H1 (cell line): ENCODE measurements around the gene SUGP1. TPM values are rescaled to one million over a fixed set of nuclear protein-coding genes. Genes with fewer than 3 reads are reported as not detected.

Experiments
- CTCF ChIA-PET: fragments of 300-600 bp; sonication (Branson Sonifier 250); formaldehyde crosslinking; loops from one replicate; lab custom pipeline; 2021; ENCODE audit not compliant: partially characterized antibody; lab: Charles Lee
- POLR2A ChIA-PET: fragments of 300-600 bp; sonication (Branson Sonifier 250); formaldehyde crosslinking; loops from one replicate; lab custom pipeline; 2021; ENCODE audit warnings: inconsistent platforms; ENCODE audit not compliant: partially characterized antibody; lab: Charles Lee
- DNase-seq, 2 experiments: peaks; one replicate each; pipeline versions ENCODE4 v3.0.0 to v3.0.0-alpha.2; 2010 to 2022; ENCODE audit warnings: low spot score in 2 of 2, low read depth in 1 of 2, mixed read lengths in 1 of 2
- FAIRE-seq: peaks from 2 replicates; lab custom pipeline; 2011; peaks lifted over from hg19 to GRCh38; lab: Jason Lieb, UNC
- H2AFZ ChIP-seq: 2 replicates; pipeline ENCODE4 v1.8.1; 2012; ENCODE audit warnings: low read length, inconsistent platforms
- H2AK5ac ChIP-seq: 2 replicates; pipeline ENCODE4 v1.6.1; 2013; ENCODE audit warnings: low read depth, low read length
- H2BK120ac ChIP-seq: replicated peaks from 2 replicates; pipeline ENCODE3; 2013; ENCODE audit warnings: low read depth, low read length, inconsistent platforms
- H2BK12ac ChIP-seq: 2 replicates; pipeline ENCODE4 v1.6.1; 2013; ENCODE audit warnings: low read depth, low read length
- H2BK15ac ChIP-seq: 2 replicates; pipeline ENCODE4 v1.6.1; 2013; ENCODE audit warnings: low read length
- H2BK20ac ChIP-seq: 2 replicates; pipeline ENCODE4 v1.6.1; 2013; ENCODE audit warnings: low read length
- H2BK5ac ChIP-seq: 2 replicates; pipeline ENCODE4 v1.6.1; 2013; ENCODE audit warnings: low read depth, low read length
- H3K14ac ChIP-seq: 2 replicates; pipeline ENCODE4 v1.6.1; 2013; ENCODE audit warnings: inconsistent platforms; ENCODE audit not compliant: insufficient read length
- H3K18ac ChIP-seq: 2 replicates; pipeline ENCODE4 v1.6.1; 2013; ENCODE audit warnings: low read length; ENCODE audit errors: extremely low read depth
- H3K23ac ChIP-seq: 2 replicates; pipeline ENCODE4 v1.6.1; 2013; ENCODE audit warnings: inconsistent platforms; ENCODE audit not compliant: insufficient read length
- H3K23me2 ChIP-seq: 2 replicates; pipeline ENCODE4 v1.6.1; 2013; ENCODE audit warnings: low read depth, low read length
- H3K27ac ChIP-seq: 2 replicates; pipeline ENCODE4 v1.6.1; 2011; ENCODE audit warnings: low read depth, low read length, inconsistent platforms
- H3K27me3 ChIP-seq, 4 experiments: replicated peaks in 1 of 4; 1 replicate in 1 of 4; 2 replicates in 3 of 4; pipeline versions ENCODE4 v1.6.1 to v1.8.1; 2011 to 2013; ENCODE audit warnings: low read length in 3 of 4, mild to moderate bottlenecking in 3 of 4, inconsistent platforms in 2 of 4, mixed read lengths in 2 of 4, moderate library complexity in 1 of 4; ENCODE audit not compliant: control insufficient read depth in 3 of 4, insufficient read depth in 3 of 4; ENCODE audit errors: extremely low read depth in 1 of 4
- H3K36me3 ChIP-seq, 4 experiments: 2 replicates each; pipeline versions ENCODE4 v1.6.1 to v1.8.1; 2011 to 2013; ENCODE audit warnings: mild to moderate bottlenecking in 4 of 4, low read length in 3 of 4, moderate library complexity in 2 of 4, control low read depth in 1 of 4, inconsistent platforms in 1 of 4; ENCODE audit not compliant: insufficient read depth in 4 of 4, control insufficient read depth in 2 of 4
- H3K4ac ChIP-seq: replicated peaks from 2 replicates; pipeline ENCODE3; 2013; ENCODE audit warnings: low read length, low read depth, mixed read lengths, inconsistent platforms; ENCODE audit not compliant: insufficient read length
- H3K4me1 ChIP-seq, 4 experiments: replicated peaks in 1 of 4; 1 replicate in 1 of 4; 2 replicates in 3 of 4; pipeline versions ENCODE4 v1.6.1 to v1.8.1; 2011 to 2013; ENCODE audit warnings: low read length in 3 of 4, inconsistent platforms in 2 of 4, mixed read lengths in 1 of 4; ENCODE audit not compliant: insufficient read depth in 4 of 4, control insufficient read depth in 3 of 4
- H3K4me2 ChIP-seq, 2 experiments: 2 replicates each; pipeline versions ENCODE4 v1.6.1 to v1.8.1; 2011 to 2013; ENCODE audit warnings: low read depth in 2 of 2, low read length in 2 of 2, control low read depth in 1 of 2, inconsistent platforms in 1 of 2, mild to moderate bottlenecking in 1 of 2; ENCODE audit not compliant: insufficient read depth in 1 of 2
- H3K4me3 ChIP-seq, 4 experiments: fragments of 200-600, 300-600 bp in 1 of 4; sonication (generic), shearing (Covaris generic), sonication (Bioruptor Twin) in 1 of 4; 2 replicates each; pipeline versions ENCODE4 v1.5.1 to v1.8.1; 2011 to 2016; ENCODE audit warnings: low read length in 4 of 4, low read depth in 3 of 4, control low read depth in 2 of 4, inconsistent platforms in 2 of 4, mild to moderate bottlenecking in 2 of 4, mixed read lengths in 1 of 4, moderate library complexity in 1 of 4; ENCODE audit not compliant: insufficient read depth in 2 of 4; ENCODE audit errors: extremely low read depth in 1 of 4
- H3K56ac ChIP-seq: replicated peaks from 2 replicates; pipeline ENCODE3; 2013; ENCODE audit warnings: low read depth, mild to moderate bottlenecking, mixed read lengths, low read length, inconsistent platforms; ENCODE audit not compliant: insufficient read length
- H3K79me1 ChIP-seq: 2 replicates; pipeline ENCODE4 v1.6.1; 2013; ENCODE audit warnings: low read depth, low read length, control low read depth
- H3K79me2 ChIP-seq, 2 experiments: 2 replicates each; pipeline versions ENCODE4 v1.6.1 to v1.8.1; 2012 to 2013; ENCODE audit warnings: low read length in 2 of 2, mild to moderate bottlenecking in 2 of 2, inconsistent platforms in 1 of 2; ENCODE audit not compliant: insufficient read depth in 2 of 2, control insufficient read depth in 1 of 2
- H3K9ac ChIP-seq, 4 experiments: replicated peaks in 1 of 4; 1 replicate in 1 of 4; 2 replicates in 3 of 4; pipeline versions ENCODE4 v1.6.1 to v1.8.1; 2011 to 2013; ENCODE audit warnings: low read depth in 3 of 4, low read length in 3 of 4, control low read depth in 2 of 4, mild to moderate bottlenecking in 2 of 4, moderate library complexity in 2 of 4, inconsistent platforms in 1 of 4; ENCODE audit errors: extremely low read depth in 1 of 4
- H3K9me3 ChIP-seq, 2 experiments: 2 replicates each; pipeline versions ENCODE4 v1.6.1 to v1.8.1; 2012 to 2013; ENCODE audit warnings: mild to moderate bottlenecking in 2 of 2, moderate library complexity in 2 of 2, control low read depth in 1 of 2, inconsistent platforms in 1 of 2, low read depth in 1 of 2, low read length in 1 of 2, mixed read lengths in 1 of 2; ENCODE audit not compliant: insufficient read depth in 2 of 2
- H4K20me1 ChIP-seq, 2 experiments: replicated peaks in 1 of 2; 2 replicates each; pipeline versions ENCODE3 to v1.8.1; 2011 to 2013; ENCODE audit warnings: inconsistent platforms in 2 of 2, low read length in 2 of 2, mild to moderate bottlenecking in 1 of 2; ENCODE audit not compliant: insufficient read depth in 2 of 2, control insufficient read depth in 1 of 2
- H4K5ac ChIP-seq: 2 replicates; pipeline ENCODE4 v1.6.1; 2013; ENCODE audit warnings: low read length, low read depth, mixed read lengths, inconsistent platforms; ENCODE audit not compliant: insufficient read length
- H4K8ac ChIP-seq: 2 replicates; pipeline ENCODE4 v1.8.0; 2013; ENCODE audit warnings: mild to moderate bottlenecking, moderate library complexity, low read length, inconsistent platforms; ENCODE audit not compliant: insufficient read depth; ENCODE audit errors: extremely low read depth
- H4K91ac ChIP-seq: replicated peaks from 2 replicates; pipeline ENCODE3; 2013; ENCODE audit warnings: low read length, mixed read lengths, inconsistent platforms; ENCODE audit not compliant: insufficient read length
- BCL11A ChIP-seq, 2 experiments: IDR thresholded peaks; one replicate each; pipeline ENCODE4 v1.6.1; 2011; ENCODE audit warnings: low read depth in 2 of 2, low read length in 2 of 2, mild to moderate bottlenecking in 2 of 2
- HDAC6 ChIP-seq: IDR thresholded peaks from one replicate; pipeline ENCODE4 v1.7.1; 2012; ENCODE audit warnings: low read depth, mild to moderate bottlenecking, inconsistent platforms, low read length, moderate library complexity
- SIX5 ChIP-seq: IDR thresholded peaks from 2 replicates; pipeline ENCODE4 v1.6.1; 2011; ENCODE audit warnings: mild to moderate bottlenecking, low read depth, low read length
- WGBS, 2 experiments: shearing (Covaris generic) in 1 of 2; methylation state at CpG; one replicate each; pipeline versions ENCODE4 v1.1.6 to v1.1.7; 2013 to 2015; ENCODE audit warnings: low lambda C conversion rate in 2 of 2, mixed read lengths in 2 of 2, inconsistent platforms in 1 of 2, low coverage in 1 of 2, missing lambda C conversion rate in 1 of 2; ENCODE audit not compliant: insufficient replicate concordance in 2 of 2, insufficient coverage in 1 of 2, insufficient read length in 1 of 2; ENCODE audit errors: extremely low coverage in 1 of 2, missing lambda C conversion rate in 1 of 2; 5-methylcytosine and 5-hydroxymethylcytosine counted together
- polyA plus RNA-seq, 7 experiments: library from polyadenylated mRNA; depleted of rRNA in 3 of 7; stranded (reverse) in 5 of 7; unstranded in 2 of 7; fragments of >200 nt in 5 of 7; fragments of 200-250 nt in 2 of 7; gene quantifications; 1 replicate in 5 of 7; 2 replicates in 1 of 7; 4 replicates in 1 of 7; pipeline versions ENCODE4 v1.2.1 to v1.2.3, GENCODE V29; 2011 to 2013; ENCODE audit warnings: missing spikeins in 2 of 7, mixed read lengths in 2 of 7
- total RNA-seq: library from RNA; stranded (reverse); fragmentation: NEBNext Ultra II Directional; extraction: Animal tissue kit (Norgen Biotek cat#: 25700); gene quantifications from 2 replicates; pipeline ENCODE4 v1.2.1, GENCODE V29; 2021
- TF ChIP-seq, protein P1 (sequence below): IDR thresholded peaks from 2 replicates; pipeline ENCODE4 v1.6.1; 2012; ENCODE audit warnings: inconsistent platforms

The SUGP1 gene
- total and polyA plus RNA-seq, 2 of the 8 experiments (the other 6 are each of a cell fraction or from before 2014, with no cell fraction given) = 38.5 to 65.2 TPM

- Histone ChIP-seq H2BK5ac (no peak overlapping the region), H3K27ac (no peak overlapping the region), H3K4ac (no peak overlapping the region), H3K79me2 (no peaks in the 10 kb centered on the region), H2AFZ (no peak overlapping the region), H3K23me2 (no peaks in the 10 kb centered on the region), H3K4me2 (no peak overlapping the region), H3K4me3 (no peak overlapping the region), H4K20me1 (no peaks in the 10 kb centered on the region), H3K9ac (no peak overlapping the region), H4K5ac (no peak overlapping the region), H3K18ac (no peak overlapping the region), H4K91ac (no peak overlapping the region), H3K27me3 (0 out of 7 replicates have a peak, but pooled peaks cover 0 to 4% (median 0%) of the 10 kb centered on the region in 4 experiments), H2BK15ac (peak overlapping the region; percentile 61; the same call in 1 of the 2 replicates), H3K9me3 (no peaks in the 10 kb centered on the region), H3K56ac (no peak overlapping the region), H2BK20ac (no peak overlapping the region), H3K36me3 (0 out of 8 replicates have a peak, but pooled peaks cover 0 to 3% (median 0%) of the 10 kb centered on the region in 4 experiments), H4K8ac (no peak overlapping the region; the same call in 1 of the 2 replicates), H3K79me1 (no peaks in the 10 kb centered on the region), H2BK120ac (no peak overlapping the region), H2AK5ac (peak overlapping the region; percentile 12; the same call in 1 of the 2 replicates), H3K4me1 (peaks cover 0 to 2% (median 0%) of the 10 kb centered on the region in 4 experiments; a peak in 5 of 7 replicates), H3K23ac (no peak overlapping the region), H3K14ac (no peak overlapping the region), H2BK12ac (no peak overlapping the region)
- no peak for DNase-seq
- ChIA-PET POLR2A (interaction anchor here (0.7 to 8.3 kb wide), 8 partner anchors 21 to 183 kb away, joined by 3 to 44 read pairs (median 3); partner anchors contain the start of gene GATAD2A), CTCF (interaction anchor here (0.6 to 8.7 kb wide), 19 partner anchors 10 to 1055 kb away, joined by 3 to 146 read pairs (median 4); no protein-coding TSS in a partner anchor)
- 96% methylated on average over 4 of the region's 4 CpGs; no CpG with 5 or more reads in 1 of the 2 experiments for WGBS, 2 experiments
- no peak for TF ChIP-seq BCL11A (IDR thresholded peaks at IDR 0.05; ENCODE audit: low read depth in 2 of 2, low read length in 2 of 2)
- TF ChIP-seq, protein P1, sequence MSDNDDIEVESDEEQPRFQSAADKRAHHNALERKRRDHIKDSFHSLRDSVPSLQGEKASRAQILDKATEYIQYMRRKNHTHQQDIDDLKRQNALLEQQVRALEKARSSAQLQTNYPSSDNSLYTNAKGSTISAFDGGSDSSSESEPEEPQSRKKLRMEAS = no peak
- TF ChIP-seq SIX5 = no peak
- TF ChIP-seq HDAC6 = no peak
- no peak for FAIRE-seq
Measured at GRCh38 chr19:19362075-19362474, 41.8 kb upstream of the SUGP1 start.
